WTC11 (cell line): ENCODE data around the gene GSTP1. TPM values are rescaled to one million over a fixed set of nuclear protein-coding genes. Genes with fewer than 3 reads are reported as not detected.
"Not testable (repeated sequence)": the region's sequence is repeated elsewhere in the genome, so short reads cannot be mapped to it uniquely, and the experiment has no call there.

ENCODE experiments used
- ATAC-seq: fragments of 200-7000 bp; cut with Tn5 transposase; 2 replicates; pipeline ENCODE4 v1.10.0; 2021; ENCODE audit warnings: mild to moderate bottlenecking, moderate library complexity
- CTCF ChIA-PET: fragments of 300-600 bp; sonication (Branson Sonifier 250); formaldehyde crosslinking; loops from one replicate; lab custom pipeline; 2021; ENCODE audit warnings: antibody characterized with exemption; lab: Charles Lee
- POLR2A ChIA-PET: fragments of 350-600 bp; sonication (Branson Sonifier 250); formaldehyde crosslinking; loops from one replicate; lab custom pipeline; 2021; ENCODE audit warnings: antibody characterized with exemption; lab: Charles Lee
- DNase-seq: peaks from one replicate; pipeline ENCODE4 v3.0.0; 2021; ENCODE audit warnings: low spot score
- H3K27ac Mint-ChIP-seq: 2 replicates; pipeline ENCODE4 v1.8.0; 2021; ENCODE audit warnings: mixed read lengths
- H3K27me3 Mint-ChIP-seq: 2 replicates; pipeline ENCODE4 v1.8.0; 2021; ENCODE audit warnings: low read depth, mild to moderate bottlenecking, moderate library complexity, mixed read lengths
- H3K36me3 Mint-ChIP-seq: 2 replicates; pipeline ENCODE4 v1.8.0; 2021; ENCODE audit warnings: mixed read lengths
- H3K4me1 Mint-ChIP-seq: 2 replicates; pipeline ENCODE4 v1.8.0; 2022; ENCODE audit warnings: mixed read lengths
- H3K4me3 Mint-ChIP-seq: 2 replicates; pipeline ENCODE4 v1.8.0; 2021; ENCODE audit warnings: mild to moderate bottlenecking, moderate library complexity, mixed read lengths
- H3K9me3 Mint-ChIP-seq: 2 replicates; pipeline ENCODE4 v1.8.0; 2021; ENCODE audit warnings: mixed read lengths
- FOXJ3 ChIP-seq: sonication (generic); formaldehyde crosslinking; IDR thresholded peaks from 2 replicates; pipeline ENCODE4 v1.9.0; 2021; ENCODE audit warnings: missing genetic modification reagents, mild to moderate bottlenecking, borderline replicate concordance
- GABPB1 ChIP-seq: sonication (generic); formaldehyde crosslinking; IDR thresholded peaks from 2 replicates; pipeline ENCODE4 v1.8.1; 2023; ENCODE audit warnings: mild to moderate bottlenecking, missing genetic modification reagents
- MYBL2 ChIP-seq: sonication (generic); formaldehyde crosslinking; IDR thresholded peaks from 2 replicates; pipeline ENCODE4 v1.8.1; 2023; ENCODE audit warnings: mild to moderate bottlenecking, moderate library complexity, missing genetic modification reagents
- NFATC4 ChIP-seq: fragments of 250-450 bp; sonication (Bioruptor Pico); IDR thresholded peaks from 2 replicates; pipeline ENCODE4 v1.9.0; 2021; ENCODE audit warnings: mild to moderate bottlenecking
- OVOL2 ChIP-seq: fragments of 250-450 bp; sonication (Bioruptor Pico); IDR thresholded peaks from 2 replicates; pipeline ENCODE4 v1.9.0; 2021; ENCODE audit warnings: mild to moderate bottlenecking, borderline replicate concordance
- PREB ChIP-seq: sonication (generic); formaldehyde crosslinking; IDR thresholded peaks from 2 replicates; pipeline ENCODE4 v1.8.1; 2022; ENCODE audit warnings: mild to moderate bottlenecking, missing genetic modification reagents, moderate library complexity, borderline replicate concordance
- SMAD3 ChIP-seq: sonication (generic); formaldehyde crosslinking; IDR thresholded peaks from 2 replicates; pipeline ENCODE4 v1.8.0; 2022; ENCODE audit warnings: missing genetic modification reagents, mild to moderate bottlenecking, borderline replicate concordance
- SOX15 ChIP-seq: fragments of 250-450 bp; sonication (Bioruptor Pico); IDR thresholded peaks from 2 replicates; pipeline ENCODE4 v1.9.0; 2021; ENCODE audit warnings: mild to moderate bottlenecking
- TCF7 ChIP-seq: sonication (generic); formaldehyde crosslinking; IDR thresholded peaks from 2 replicates; pipeline ENCODE4 v1.8.0; 2022; ENCODE audit warnings: mild to moderate bottlenecking, low read depth, missing genetic modification reagents, moderate library complexity
- TEAD4 ChIP-seq: sonication (generic); formaldehyde crosslinking; IDR thresholded peaks from 2 replicates; pipeline ENCODE4 v1.8.0; 2022; ENCODE audit warnings: mild to moderate bottlenecking, missing genetic modification reagents
- TP53 ChIP-seq: sonication (generic); formaldehyde crosslinking; IDR thresholded peaks from 2 replicates; pipeline ENCODE4 v1.8.1; 2023; ENCODE audit warnings: mild to moderate bottlenecking, missing genetic modification reagents
- USF2 ChIP-seq: sonication (generic); formaldehyde crosslinking; IDR thresholded peaks from 2 replicates; pipeline ENCODE4 v1.8.1; 2023; ENCODE audit warnings: mild to moderate bottlenecking, missing genetic modification reagents, moderate library complexity
- ZNF317 ChIP-seq: sonication (generic); formaldehyde crosslinking; IDR thresholded peaks from 2 replicates; pipeline ENCODE4 v1.8.1; 2023; ENCODE audit warnings: low read depth, mild to moderate bottlenecking, moderate library complexity, missing genetic modification reagents, borderline replicate concordance
- total RNA-seq: library from RNA; stranded (reverse); gene quantifications from 3 replicates; pipeline ENCODE4 v1.2.3, GENCODE V29; 2021
- TF ChIP-seq, protein P1 (sequence below): sonication (generic); formaldehyde crosslinking; IDR thresholded peaks from 2 replicates; pipeline ENCODE4 v1.8.0; 2023; ENCODE audit warnings: mild to moderate bottlenecking, missing genetic modification reagents
- TF ChIP-seq, protein P2 (sequence below): sonication (generic); formaldehyde crosslinking; IDR thresholded peaks from 2 replicates; pipeline ENCODE4 v1.8.1; 2022; ENCODE audit warnings: mild to moderate bottlenecking, moderate library complexity, missing genetic modification reagents
- TF ChIP-seq, protein P3 (sequence below): sonication (generic); formaldehyde crosslinking; IDR thresholded peaks from 2 replicates; pipeline ENCODE4 v1.8.0; 2022; ENCODE audit warnings: mild to moderate bottlenecking, missing genetic modification reagents
- TF ChIP-seq, protein P4 (sequence below): sonication (generic); formaldehyde crosslinking; conservative IDR thresholded peaks from 2 replicates; pipeline ENCODE4 v1.8.1; 2022; ENCODE audit warnings: mild to moderate bottlenecking, missing genetic modification reagents

GSTP1 gene
- total RNA-seq, 1 experiment from 2014 or later: 1,452 TPM

DNA sequence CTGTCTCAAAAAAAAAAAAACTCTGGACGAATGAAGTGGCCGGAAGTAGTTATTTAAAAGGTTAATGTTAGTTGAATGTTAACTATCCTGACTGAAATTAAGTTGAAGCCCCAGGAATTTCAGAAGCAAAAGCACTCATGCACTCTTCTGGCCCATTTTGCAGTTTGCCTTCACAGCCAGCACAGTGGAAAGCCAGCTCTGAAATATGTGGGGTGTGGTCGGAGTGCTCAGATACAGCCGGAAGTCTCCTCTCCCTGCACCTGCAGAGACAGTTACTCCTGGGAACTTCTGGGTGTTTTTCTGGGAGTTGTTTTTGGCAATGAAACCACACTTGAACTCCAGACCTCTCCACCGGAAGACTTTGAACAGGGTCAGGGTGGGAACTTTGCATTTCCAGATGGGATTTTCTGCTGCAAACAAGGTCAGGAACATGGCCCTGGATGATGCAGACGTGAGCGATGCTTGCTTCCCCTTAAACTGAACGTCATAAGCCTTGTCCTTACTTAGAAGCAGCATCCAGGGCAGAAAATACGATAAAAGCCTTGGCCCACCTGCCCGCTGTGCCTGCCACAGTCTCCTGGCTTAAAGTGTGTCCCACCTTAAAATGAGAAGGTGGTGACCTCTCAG lies 38.9 kb upstream of the GSTP1 start (continued):
- TF ChIP-seq, protein P1, sequence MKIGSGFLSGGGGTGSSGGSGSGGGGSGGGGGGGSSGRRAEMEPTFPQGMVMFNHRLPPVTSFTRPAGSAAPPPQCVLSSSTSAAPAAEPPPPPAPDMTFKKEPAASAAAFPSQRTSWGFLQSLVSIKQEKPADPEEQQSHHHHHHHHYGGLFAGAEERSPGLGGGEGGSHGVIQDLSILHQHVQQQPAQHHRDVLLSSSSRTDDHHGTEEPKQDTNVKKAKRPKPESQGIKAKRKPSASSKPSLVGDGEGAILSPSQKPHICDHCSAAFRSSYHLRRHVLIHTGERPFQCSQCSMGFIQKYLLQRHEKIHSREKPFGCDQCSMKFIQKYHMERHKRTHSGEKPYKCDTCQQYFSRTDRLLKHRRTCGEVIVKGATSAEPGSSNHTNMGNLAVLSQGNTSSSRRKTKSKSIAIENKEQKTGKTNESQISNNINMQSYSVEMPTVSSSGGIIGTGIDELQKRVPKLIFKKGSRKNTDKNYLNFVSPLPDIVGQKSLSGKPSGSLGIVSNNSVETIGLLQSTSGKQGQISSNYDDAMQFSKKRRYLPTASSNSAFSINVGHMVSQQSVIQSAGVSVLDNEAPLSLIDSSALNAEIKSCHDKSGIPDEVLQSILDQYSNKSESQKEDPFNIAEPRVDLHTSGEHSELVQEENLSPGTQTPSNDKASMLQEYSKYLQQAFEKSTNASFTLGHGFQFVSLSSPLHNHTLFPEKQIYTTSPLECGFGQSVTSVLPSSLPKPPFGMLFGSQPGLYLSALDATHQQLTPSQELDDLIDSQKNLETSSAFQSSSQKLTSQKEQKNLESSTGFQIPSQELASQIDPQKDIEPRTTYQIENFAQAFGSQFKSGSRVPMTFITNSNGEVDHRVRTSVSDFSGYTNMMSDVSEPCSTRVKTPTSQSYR: no peak
- TF ChIP-seq PREB (CRISPR knock-in tag) (no peak), FOXJ3 (CRISPR knock-in tag) (no peak), OVOL2 (no peak), TP53 (CRISPR knock-in tag) (no peak), NFATC4 (CRISPR knock-in tag) (no peak), MYBL2 (no peak), SMAD3 (CRISPR knock-in tag) (no peak), TCF7 (no peak), TEAD4 (no peak), GABPB1 (CRISPR knock-in tag) (no peak), ZNF317 (CRISPR knock-in tag) (no peak)
- TF ChIP-seq, protein P2, sequence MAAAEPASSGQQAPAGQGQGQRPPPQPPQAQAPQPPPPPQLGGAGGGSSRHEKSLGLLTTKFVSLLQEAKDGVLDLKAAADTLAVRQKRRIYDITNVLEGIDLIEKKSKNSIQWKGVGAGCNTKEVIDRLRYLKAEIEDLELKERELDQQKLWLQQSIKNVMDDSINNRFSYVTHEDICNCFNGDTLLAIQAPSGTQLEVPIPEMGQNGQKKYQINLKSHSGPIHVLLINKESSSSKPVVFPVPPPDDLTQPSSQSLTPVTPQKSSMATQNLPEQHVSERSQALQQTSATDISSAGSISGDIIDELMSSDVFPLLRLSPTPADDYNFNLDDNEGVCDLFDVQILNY (CRISPR knock-in tag): no peak
- TF ChIP-seq, protein P3, sequence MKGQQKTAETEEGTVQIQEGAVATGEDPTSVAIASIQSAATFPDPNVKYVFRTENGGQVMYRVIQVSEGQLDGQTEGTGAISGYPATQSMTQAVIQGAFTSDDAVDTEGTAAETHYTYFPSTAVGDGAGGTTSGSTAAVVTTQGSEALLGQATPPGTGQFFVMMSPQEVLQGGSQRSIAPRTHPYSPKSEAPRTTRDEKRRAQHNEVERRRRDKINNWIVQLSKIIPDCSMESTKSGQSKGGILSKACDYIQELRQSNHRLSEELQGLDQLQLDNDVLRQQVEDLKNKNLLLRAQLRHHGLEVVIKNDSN: no peak

- Mint-ChIP-seq H3K36me3 (peaks cover 6% of the 10 kb centered on the region), H3K4me1 (peaks cover 6% of the 10 kb centered on the region), H3K4me3 (no peak overlapping the region), H3K9me3 (peaks cover 8% of the 10 kb centered on the region), H3K27ac (no peak overlapping the region), H3K27me3 (peaks cover 2% of the 10 kb centered on the region)
- TF ChIP-seq, protein P3: peak; percentile 70; the same call in 1 of the 2 replicates
- TF ChIP-seq USF2 (CRISPR knock-in tag) (peak; percentile 83), SOX15 (CRISPR knock-in tag) (no peak), ZNF317 (CRISPR knock-in tag) (no peak)
- TF ChIP-seq, protein P4, sequence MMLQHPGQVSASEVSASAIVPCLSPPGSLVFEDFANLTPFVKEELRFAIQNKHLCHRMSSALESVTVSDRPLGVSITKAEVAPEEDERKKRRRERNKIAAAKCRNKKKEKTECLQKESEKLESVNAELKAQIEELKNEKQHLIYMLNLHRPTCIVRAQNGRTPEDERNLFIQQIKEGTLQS (CRISPR knock-in tag): no peak
- CTCF ChIA-PET: interaction anchor here (0.6 to 1.2 kb wide), 11 partner anchors 13 to 209 kb away, joined by 3 to 13 read pairs (median 4); partner anchors contain the start of genes NUDT8 and PPP1CA
- POLR2A ChIA-PET: interaction anchor here (0.7 to 1.0 kb wide), 2 partner anchors 85 to 495 kb away, joined by 3 to 4 read pairs; partner anchors contain the start of gene NUDT8
- ATAC-seq (peak; percentile 74), DNase-seq (peak; percentile 36)
These were observed 38.3 kb upstream of the GSTP1 start for GRCh38 chr11:67545280-67545679.

- CTCF ChIA-PET: interaction anchor here (1.2 to 2.3 kb wide), 2 partner anchors 25 to 146 kb away, joined by 3 to 8 read pairs; partner anchors contain the start of gene PPP1CA
- Mint-ChIP-seq H3K27me3 (peaks cover 21% of the 10 kb centered on the region), H3K36me3 (peaks cover 23% of the 10 kb centered on the region), H3K9me3 (peaks cover 29% of the 10 kb centered on the region)
- DNase-seq, H3K4me3 Mint-ChIP-seq, ATAC-seq, H3K4me1 Mint-ChIP-seq, POLR2A ChIA-PET, H3K27ac Mint-ChIP-seq: not testable (repeated sequence)
These were observed 35.5 kb upstream of the GSTP1 start for GRCh38 chr11:67548112-67548511.
